Measurements from ENCODE around the gene TUG1. TPM values are rescaled to one million over a fixed set of nuclear protein-coding genes. Genes with fewer than 3 reads are reported as not detected.

Gene TUG1
- 100 to 1,000 TPM in 2 of 5 donors, 10 to 100 TPM in 3; 92.6 to 115 (median 94.8) TPM for total RNA-seq
- 82.5 TPM for total RNA-seq (2013)
- 64.0 to 252 (median 152) reads per million in 29 experiments for total RNA-seq

- Histone ChIP-seq H3K4me3 (ENCODE audit: control insufficient read depth in 1 of 2, extremely low read depth in 1 of 2, low read length in 1 of 2) (peak within 1 kb of the TSS; percentile 74 to 77), H3K9me3 (peaks cover 36% of the 10 kb centered on the region), H3K4me1 (ENCODE audit: control insufficient read depth in 1 of 2, extremely low read depth in 1 of 2, insufficient read depth in 2 of 2, low read length in 2 of 2) (peaks cover 6 to 22% of the 10 kb centered on the region in 2 experiments), H3K27me3 (replicated peaks in 1 of 2; ENCODE audit: control insufficient read depth in 2 of 2, extremely low read depth in 1 of 2, insufficient read depth in 2 of 2, low read length in 1 of 2) (no peaks in the 10 kb centered on the region), H3K36me3 (ENCODE audit: control insufficient read depth in 2 of 2, extremely low read depth in 1 of 2, insufficient read depth in 1 of 2, low read length in 1 of 2) (peaks cover 3 to 25% of the 10 kb centered on the region in 2 donors), H3K27ac (ENCODE audit: low read length) (peak within 1 kb of the TSS; percentile 90)
- WGBS (ENCODE audit: insufficient coverage), result under 1% methylated on average over 66 of the region's 67 CpGs
- Mint-ChIP-seq H3K27ac (peak within 1 kb of the TSS; percentile 92 to 94), H3K27me3 (no peaks in the 10 kb centered on the region), H3K36me3 (peaks cover 54% of the 10 kb centered on the region), H3K4me3 (peak within 1 kb of the TSS; percentile 90 to 91 (median 91)), H3K9me3 (peaks cover 7 to 43% (median 30%) of the 10 kb centered on the region in 3 donors), H3K4me1 (peaks cover 31 to 70% (median 59%) of the 10 kb centered on the region in 3 donors)
- ChIA-PET CTCF (interaction anchor here (0.6 to 1.9 kb wide), 10 partner anchors 23 to 334 kb away, joined by 3 to 6 read pairs (median 4); partner anchors contain the start of genes PIK3IP1 (in 1 of the 2) and SMTN (in 1 of the 2)), POLR2A (interaction anchor here (0.6 to 1.0 kb wide), 7 partner anchors 14 to 380 kb away, joined by 3 to 5 read pairs (median 3); partner anchors contain the start of gene PES1 (in 1 of the 2))
- DNase-seq (peak; percentile 92 to 99 (median 97)), ATAC-seq (replicated peaks in 1 of 4) (peak; percentile 90 to 92 (median 92))
Measured at GRCh38 chr22:30968924-30969531, at the start of gene TUG1. Gene TUG1 (plus strand): TSS chr22:30969265.

DNA sequence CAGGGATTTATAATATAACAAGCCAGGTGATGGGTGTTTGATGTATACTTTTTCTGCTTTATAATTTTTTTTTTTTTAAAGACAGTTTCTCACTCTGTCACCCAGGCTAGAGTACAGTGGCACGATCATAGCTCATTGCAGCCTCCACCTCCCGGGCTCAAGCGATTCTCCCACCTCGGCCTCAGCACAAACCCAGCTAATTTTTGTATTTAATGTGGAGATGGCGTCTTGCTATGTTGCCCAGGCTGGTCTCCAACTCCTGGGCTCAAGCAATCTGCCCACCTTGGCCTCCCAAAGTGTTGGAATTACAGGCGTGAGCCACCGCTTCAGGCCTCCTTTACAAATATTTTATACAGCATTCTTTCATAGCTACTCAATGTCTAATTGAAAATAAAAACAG lies 49.1 kb upstream of the TUG1 start:
- Histone ChIP-seq H3K4me3 (ENCODE audit: control insufficient read depth in 1 of 2, extremely low read depth in 1 of 2, low read length in 1 of 2) (no peak overlapping the region), H3K27me3 (replicated peaks in 1 of 2; ENCODE audit: control insufficient read depth in 2 of 2, extremely low read depth in 1 of 2, insufficient read depth in 2 of 2, low read length in 1 of 2) (no peaks in the 10 kb centered on the region), H3K9me3 (peaks cover 3% of the 10 kb centered on the region), H3K27ac (ENCODE audit: low read length) (no peak overlapping the region), H3K4me1 (ENCODE audit: control insufficient read depth in 1 of 2, extremely low read depth in 1 of 2, insufficient read depth in 2 of 2, low read length in 2 of 2) (peaks cover 4 to 20% of the 10 kb centered on the region in 2 experiments), H3K36me3 (ENCODE audit: control insufficient read depth in 2 of 2, extremely low read depth in 1 of 2, insufficient read depth in 1 of 2, low read length in 1 of 2) (peaks cover 0 to 4% of the 10 kb centered on the region in 2 donors)
- Mint-ChIP-seq H3K4me3 (peak overlapping the region in 1 of 3 donors; percentile 74), H3K4me1 (peaks cover 19 to 31% (median 21%) of the 10 kb centered on the region in 3 donors), H3K36me3 (peaks cover 3% of the 10 kb centered on the region), H3K27ac (no peak overlapping the region), H3K9me3 (no peaks in the 10 kb centered on the region), H3K27me3 (no peaks in the 10 kb centered on the region)
- no CpG with 5 or more reads among the region's 7 CpGs for WGBS (ENCODE audit: insufficient coverage)
- no peak for DNase-seq
- CTCF ChIA-PET, result interaction anchor here (0.6 to 2.4 kb wide), 24 partner anchors 10 to 948 kb away, joined by 3 to 11 read pairs (median 4); partner anchors contain the start of genes MORC2 (in 1 of the 2), PES1 (in 1 of the 2), SLC35E4 (in 1 of the 2) and TUG1 (in 1 of the 2)
- no peak for ATAC-seq (replicated peaks in 1 of 4)
- POLR2A ChIA-PET, result interaction anchor here in 1 of 2 donors (0.7 kb wide), 1 partner anchor 1606 kb away, joined by 4 read pairs; no protein-coding TSS in a partner anchor

DNA sequence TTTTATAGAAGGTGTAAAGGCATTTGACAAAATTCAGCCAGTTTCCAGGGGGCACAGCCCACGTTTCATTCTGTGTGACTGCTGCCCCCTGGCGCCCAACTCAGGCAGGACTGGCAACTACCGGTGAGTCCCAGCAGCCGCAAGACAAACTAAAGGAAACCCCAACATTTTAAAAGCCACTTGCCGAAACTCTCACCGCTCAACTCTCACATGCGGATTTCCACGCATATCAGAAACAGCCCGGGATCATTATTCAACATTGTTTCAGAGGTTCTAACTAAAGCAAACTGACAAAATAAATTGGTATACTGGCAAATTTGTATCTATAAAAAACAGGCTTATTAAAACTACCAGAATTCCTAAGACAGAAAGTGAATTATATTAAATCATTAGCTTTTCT lies 48.7 kb upstream of the TUG1 start:
- H3K9me3 Mint-ChIP-seq, result no peaks in the 10 kb centered on the region
- Histone ChIP-seq H3K4me1 (ENCODE audit: control insufficient read depth in 1 of 2, extremely low read depth in 1 of 2, insufficient read depth in 2 of 2, low read length in 2 of 2) (peaks cover 4 to 20% of the 10 kb centered on the region in 2 experiments), H3K4me3 (ENCODE audit: control insufficient read depth in 1 of 2, extremely low read depth in 1 of 2, low read length in 1 of 2) (peak overlapping the region; percentile 3 to 20), H3K36me3 (ENCODE audit: control insufficient read depth in 2 of 2, extremely low read depth in 1 of 2, insufficient read depth in 1 of 2, low read length in 1 of 2) (peaks cover 2 to 7% of the 10 kb centered on the region in 2 donors), H3K27me3 (replicated peaks in 1 of 2; ENCODE audit: control insufficient read depth in 2 of 2, extremely low read depth in 1 of 2, insufficient read depth in 2 of 2, low read length in 1 of 2) (no peaks in the 10 kb centered on the region), H3K27ac (ENCODE audit: low read length) (no peak overlapping the region), H3K9me3 (peaks cover 3% of the 10 kb centered on the region)
- peaks cover 19 to 31% (median 21%) of the 10 kb centered on the region in 3 donors for H3K4me1 Mint-ChIP-seq
- peak; percentile 56 to 88 (median 80) for DNase-seq
- ChIA-PET CTCF (interaction anchor here (0.6 to 2.4 kb wide), 18 partner anchors 10 to 862 kb away, joined by 3 to 13 read pairs (median 4); partner anchors contain the start of genes MORC2 (in 1 of the 2), PES1 (in 1 of the 2) and SLC35E4 (in 1 of the 2)), POLR2A (no interaction called here)
- no peaks in the 10 kb centered on the region for H3K27me3 Mint-ChIP-seq
- 0% methylated on average over 4 of the region's 9 CpGs for WGBS (ENCODE audit: insufficient coverage)
- peaks cover 3% of the 10 kb centered on the region for H3K36me3 Mint-ChIP-seq
- peak overlapping the region in 1 of 2 donors; percentile 3 for H3K27ac Mint-ChIP-seq
- peak; percentile 68 to 78 (median 73) for ATAC-seq (replicated peaks in 1 of 4)
- peak overlapping the region; percentile 73 to 82 (median 74) for H3K4me3 Mint-ChIP-seq

DNA sequence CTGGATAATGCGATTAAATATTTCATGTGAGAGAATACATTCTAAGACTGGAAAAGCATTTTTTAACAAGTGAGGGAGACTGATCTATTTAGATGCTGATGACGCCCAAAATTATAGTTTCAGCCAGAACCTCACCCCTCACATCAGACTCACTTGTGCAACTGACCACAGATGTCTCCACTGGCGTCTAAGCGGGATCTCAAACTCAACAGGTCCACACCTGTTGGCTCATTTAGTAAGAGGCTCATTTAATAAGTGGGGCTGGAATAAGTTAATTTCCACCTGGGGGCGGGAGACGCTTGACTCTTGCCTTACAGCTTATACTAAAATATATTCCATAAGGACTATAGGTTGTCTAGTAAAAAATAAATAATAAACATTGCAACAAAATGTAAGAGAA lies 48.0 kb upstream of the TUG1 start:
- Mint-ChIP-seq H3K9me3 (no peaks in the 10 kb centered on the region), H3K4me1 (peaks cover 19 to 31% (median 21%) of the 10 kb centered on the region in 3 donors), H3K27ac (peak overlapping the region; percentile 82 to 88), H3K4me3 (peak overlapping the region; percentile 74 to 82 (median 81)), H3K27me3 (no peaks in the 10 kb centered on the region), H3K36me3 (peaks cover 6% of the 10 kb centered on the region)
- Histone ChIP-seq H3K9me3 (no peaks in the 10 kb centered on the region), H3K4me3 (ENCODE audit: control insufficient read depth in 1 of 2, extremely low read depth in 1 of 2, low read length in 1 of 2) (peak overlapping the region in 1 of 2 donors; percentile 50), H3K4me1 (ENCODE audit: control insufficient read depth in 1 of 2, extremely low read depth in 1 of 2, insufficient read depth in 2 of 2, low read length in 2 of 2) (peaks cover 4 to 20% of the 10 kb centered on the region in 2 experiments), H3K36me3 (ENCODE audit: control insufficient read depth in 2 of 2, extremely low read depth in 1 of 2, insufficient read depth in 1 of 2, low read length in 1 of 2) (peaks cover 9 to 12% of the 10 kb centered on the region in 2 donors), H3K27ac (ENCODE audit: low read length) (no peak overlapping the region), H3K27me3 (replicated peaks in 1 of 2; ENCODE audit: control insufficient read depth in 2 of 2, extremely low read depth in 1 of 2, insufficient read depth in 2 of 2, low read length in 1 of 2) (no peaks in the 10 kb centered on the region)
- DNase-seq, result peak in 1 of 35 experiments; percentile 12
- ChIA-PET CTCF (interaction anchor here (0.7 to 2.4 kb wide), 11 partner anchors 12 to 303 kb away, joined by 3 to 13 read pairs (median 4); partner anchors contain the start of genes MORC2 (in 1 of the 2), SLC35E4 (in 1 of the 2) and TUG1 (in 1 of the 2)), POLR2A (interaction anchor here (0.6 to 1.4 kb wide), 3 partner anchors 11 to 48 kb away, joined by 4 read pairs; partner anchors contain the start of gene TUG1 (in 1 of the 2))
- no peak for ATAC-seq (replicated peaks in 1 of 4)
- WGBS (ENCODE audit: insufficient coverage), result no CpG with 5 or more reads among the region's 6 CpGs

DNA sequence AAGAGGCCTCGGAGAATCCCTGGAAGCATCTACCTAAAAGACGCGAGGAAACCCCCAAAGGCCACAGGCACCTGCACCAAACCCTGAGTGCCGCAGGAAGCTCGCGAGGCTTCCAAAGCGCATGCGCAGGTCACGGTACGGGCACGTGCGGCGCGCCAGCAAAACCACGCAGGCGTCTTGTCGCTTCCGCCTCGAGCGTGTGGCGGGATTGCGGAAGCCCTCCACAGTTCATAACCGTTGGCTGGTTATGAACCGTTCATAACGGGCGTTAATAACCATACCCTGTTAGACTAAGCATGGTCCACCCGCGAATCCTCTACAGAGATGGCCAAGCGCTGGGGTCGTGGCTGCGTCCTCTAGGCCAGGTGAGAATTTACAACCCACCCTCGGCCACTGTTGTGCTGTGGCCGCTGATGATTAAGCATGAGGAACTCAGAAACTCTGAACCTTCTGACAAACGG lies 46.9 kb upstream of the TUG1 start:
- ChIA-PET POLR2A (interaction anchor here in 1 of 2 donors (0.6 to 1.4 kb wide), 2 partner anchors 47 to 234 kb away, joined by 3 to 4 read pairs; partner anchors contain the start of gene TUG1), CTCF (interaction anchor here (0.6 to 2.0 kb wide), 7 partner anchors 47 to 341 kb away, joined by 3 to 13 read pairs (median 5); partner anchors contain the start of genes MORC2 (in 1 of the 2) and TUG1 (in 1 of the 2))

More for the DNA sequence above, 46.9 kb upstream of the TUG1 start:
- Mint-ChIP-seq H3K4me1 (peaks cover 19 to 34% (median 21%) of the 10 kb centered on the region in 3 donors), H3K4me3 (peak overlapping the region; percentile 74 to 82 (median 81)), H3K9me3 (no peaks in the 10 kb centered on the region), H3K36me3 (peaks cover 12% of the 10 kb centered on the region), H3K27me3 (no peaks in the 10 kb centered on the region), H3K27ac (peak overlapping the region; percentile 82 to 88)
- peak overlapping the region in 1 of 2 donors; percentile 50 for H3K4me3 ChIP-seq (ENCODE audit: control insufficient read depth in 1 of 2, extremely low read depth in 1 of 2, low read length in 1 of 2)
- DNase-seq (peak; percentile 61 to 88 (median 78)), ATAC-seq (replicated peaks in 1 of 4) (peak; percentile 81 to 88 (median 84))
- H3K27ac ChIP-seq (ENCODE audit: low read length), result peak overlapping the region; percentile 75
- no peaks in the 10 kb centered on the region for H3K27me3 ChIP-seq (replicated peaks in 1 of 2; ENCODE audit: control insufficient read depth in 2 of 2, extremely low read depth in 1 of 2, insufficient read depth in 2 of 2, low read length in 1 of 2)
- peaks cover 4 to 20% of the 10 kb centered on the region in 2 experiments for H3K4me1 ChIP-seq (ENCODE audit: control insufficient read depth in 1 of 2, extremely low read depth in 1 of 2, insufficient read depth in 2 of 2, low read length in 2 of 2)
- no peaks in the 10 kb centered on the region for H3K9me3 ChIP-seq
- 29% methylated on average over 32 of the region's 34 CpGs for WGBS (ENCODE audit: insufficient coverage)
- H3K36me3 ChIP-seq (ENCODE audit: control insufficient read depth in 2 of 2, extremely low read depth in 1 of 2, insufficient read depth in 1 of 2, low read length in 1 of 2), result peaks cover 11 to 23% of the 10 kb centered on the region in 2 donors

Data from T-cell (primary cell).